GM21515 (cell line): ENCODE measurements around the gene RGS9BP.
"Not testable (repeated sequence)": the region's sequence is repeated elsewhere in the genome, so short reads cannot be mapped to it uniquely, and the experiment has no call there.

ENCODE experiments used
- ATAC-seq: cut with Tn5 transposase; IDR thresholded peaks from one replicate; pipeline ENCODE4 v1.9.1; 2021; ENCODE audit not compliant: unreplicated experiment

The RGS9BP gene

DNA sequence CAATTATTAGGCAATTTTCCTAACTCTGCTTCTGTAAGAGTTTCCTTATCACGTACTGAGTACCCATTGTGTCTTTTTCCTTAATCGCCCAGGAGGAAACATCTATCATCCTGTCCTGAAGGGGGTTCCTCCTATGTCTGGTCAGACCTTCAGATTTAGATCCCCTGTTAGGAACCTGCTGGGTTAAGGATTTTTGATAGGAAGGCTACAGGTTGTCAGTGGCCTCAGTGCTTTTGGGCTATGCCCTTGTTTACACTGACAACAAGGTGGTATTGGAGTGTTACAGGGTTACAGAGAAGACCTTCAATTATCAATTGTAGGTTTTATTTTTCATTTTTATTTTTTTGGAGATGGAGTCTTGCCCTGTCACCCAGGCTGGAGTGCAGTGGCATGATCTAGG lies 19.2 kb downstream of the RGS9BP start:
- not testable (repeated sequence) for ATAC-seq

DNA sequence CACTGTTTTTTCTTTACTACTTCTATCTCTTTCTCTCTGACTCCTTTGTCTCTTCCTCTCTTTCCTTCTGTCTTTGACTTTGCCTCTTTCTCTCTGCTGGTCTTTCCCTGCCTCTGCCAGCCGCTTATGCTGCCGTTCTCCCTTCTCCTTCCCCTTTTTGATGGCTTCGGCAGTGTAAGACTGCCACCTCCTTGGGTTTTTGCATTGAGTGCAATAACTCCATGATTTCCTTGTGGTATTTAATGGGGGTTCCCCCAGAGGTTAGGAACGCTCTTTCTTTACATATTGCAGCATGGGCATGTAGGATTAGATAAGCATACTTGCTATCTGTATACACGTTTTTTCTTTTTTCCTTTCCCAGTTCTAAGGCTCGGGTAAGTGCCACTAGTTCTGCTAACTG lies 19.9 kb downstream of the RGS9BP start:
- ATAC-seq, result not testable (repeated sequence)

DNA sequence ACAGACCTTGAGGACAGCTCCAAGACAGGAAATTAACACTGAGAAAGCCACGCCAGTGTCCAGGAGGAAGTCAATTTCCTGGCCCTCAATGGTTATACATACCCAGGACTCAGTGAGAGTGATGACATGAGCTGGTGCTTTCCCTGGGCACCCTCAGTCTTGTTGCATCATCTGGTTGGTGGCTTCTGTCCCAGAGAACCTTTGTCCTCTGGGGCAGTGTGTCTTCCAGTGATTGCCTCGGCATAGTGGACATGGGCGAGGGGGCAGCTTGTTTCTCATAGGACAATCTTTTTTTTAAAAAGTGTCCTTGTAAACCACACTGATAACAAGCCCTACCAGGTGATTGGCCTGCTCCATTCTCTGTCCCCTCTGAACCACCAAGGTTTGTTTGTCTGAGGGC lies 21.1 kb downstream of the RGS9BP start:
- not testable (repeated sequence) for ATAC-seq

DNA sequence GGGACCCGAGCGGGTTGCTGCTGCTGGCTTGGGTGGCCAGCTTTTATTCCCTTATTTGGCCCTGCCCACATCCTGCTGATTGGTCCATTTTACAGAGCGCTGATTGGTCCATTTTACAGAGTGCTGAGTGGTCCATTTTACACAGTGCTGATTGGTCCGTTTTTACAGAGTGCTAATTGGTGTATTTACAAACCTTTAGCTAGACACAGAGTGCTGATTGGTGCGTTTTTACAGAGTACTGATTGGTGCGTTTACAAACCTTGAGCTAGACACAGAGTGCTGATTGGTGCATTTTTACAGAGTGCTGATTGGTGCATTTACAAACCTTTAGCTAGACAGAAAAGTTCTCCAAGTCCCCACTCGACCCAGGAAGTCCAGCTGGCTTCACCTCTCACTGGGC lies 24.5 kb downstream of the RGS9BP start:
- ATAC-seq, result not testable (repeated sequence)

DNA sequence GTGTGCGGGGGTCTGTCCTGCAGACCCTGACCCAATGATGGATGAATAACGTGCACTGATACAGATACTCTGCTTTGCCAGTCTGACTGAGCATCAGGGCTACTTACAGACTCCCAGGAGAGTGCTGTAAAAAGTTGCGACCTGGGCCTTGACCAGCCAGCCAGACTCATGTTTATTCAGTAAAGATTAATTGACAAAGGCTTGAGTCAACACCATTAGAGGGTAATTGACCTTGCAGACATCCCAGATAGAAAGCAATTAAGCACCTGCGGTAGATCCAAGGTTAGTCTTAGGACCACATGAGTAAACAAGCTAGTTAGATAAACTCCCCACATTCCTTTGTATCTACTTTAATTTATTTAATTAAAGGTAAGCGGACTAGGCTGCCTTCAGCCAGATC lies 26.4 kb downstream of the RGS9BP start:
- no peak for ATAC-seq

DNA sequence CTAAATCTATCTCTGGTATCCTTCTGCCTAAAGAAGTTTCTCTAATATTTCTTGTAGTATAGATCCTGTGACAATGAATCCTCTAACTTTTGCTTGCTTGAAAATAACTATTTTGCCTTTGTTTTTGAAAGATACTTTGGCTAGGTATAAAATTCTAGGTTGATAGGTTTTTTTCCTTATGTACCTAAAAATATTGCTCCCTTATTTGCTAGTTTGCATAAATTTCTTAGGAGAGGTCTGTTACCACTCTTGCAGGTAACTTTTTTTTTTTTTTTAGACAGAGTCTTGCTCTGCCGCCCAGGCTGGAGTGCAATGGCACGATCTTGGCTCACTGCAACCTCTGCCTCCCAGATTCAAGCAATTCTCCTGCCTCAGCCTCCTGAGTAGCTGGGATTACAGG lies 28.4 kb downstream of the RGS9BP start:
- ATAC-seq, result not testable (repeated sequence)

DNA sequence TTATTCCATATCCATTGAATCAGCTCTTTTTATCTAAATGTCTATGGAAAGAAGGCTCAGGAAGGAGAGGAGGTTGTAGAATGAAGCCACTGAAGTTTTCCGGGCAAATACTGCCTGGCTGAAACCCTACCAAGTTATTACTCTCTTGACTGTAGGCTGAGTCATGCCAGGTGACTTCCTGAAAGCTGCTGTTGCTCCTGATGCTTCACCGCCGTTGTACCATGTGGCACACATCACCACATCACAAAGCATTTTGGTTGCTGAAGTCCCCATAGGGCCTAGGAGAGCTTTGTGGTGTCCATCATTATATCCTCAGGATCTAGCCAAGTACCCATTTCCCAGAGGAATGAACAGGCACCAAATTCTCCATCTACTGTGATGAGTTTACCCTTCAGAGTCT lies 32.8 kb downstream of the RGS9BP start:
- no peak for ATAC-seq

DNA sequence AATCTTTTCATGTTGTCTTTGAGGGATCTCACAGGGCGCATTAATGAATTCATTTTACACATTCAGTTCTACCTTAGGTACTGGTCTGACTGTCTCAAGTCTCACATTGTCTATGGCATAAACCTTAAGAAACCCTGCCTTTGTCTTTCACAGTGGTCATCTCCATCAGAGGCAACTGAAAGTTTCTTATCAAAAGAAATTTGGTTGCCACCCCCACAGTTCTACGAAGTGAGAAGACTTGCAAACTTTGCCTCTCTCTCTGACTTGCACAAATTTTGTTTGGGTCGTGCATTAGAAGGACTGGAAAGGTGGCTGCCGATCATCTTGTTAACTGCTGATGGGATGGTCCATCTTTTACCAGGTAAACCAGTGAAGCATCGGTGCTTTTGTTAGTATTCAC lies 33.4 kb downstream of the RGS9BP start:
- no peak for ATAC-seq

DNA sequence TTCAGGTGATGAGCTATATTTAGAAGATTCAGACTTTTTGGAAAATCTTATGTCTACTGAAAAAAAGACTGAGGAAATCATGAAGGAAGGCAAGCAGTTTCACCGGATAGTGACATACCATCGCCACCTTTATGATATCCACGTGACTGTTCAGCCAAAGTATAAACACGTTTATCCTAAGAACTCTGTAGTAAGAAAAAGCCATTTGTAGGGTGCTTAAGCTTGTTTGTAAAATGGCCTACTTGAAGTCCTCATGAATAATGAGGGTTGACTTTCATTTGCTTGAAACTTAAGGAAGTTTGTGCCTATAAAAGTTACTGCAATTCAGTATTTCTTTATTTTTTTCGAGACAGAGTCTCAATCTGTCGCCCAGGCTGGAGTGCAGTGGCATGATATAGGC lies 36.1 kb downstream of the RGS9BP start:
- no peak for ATAC-seq

DNA sequence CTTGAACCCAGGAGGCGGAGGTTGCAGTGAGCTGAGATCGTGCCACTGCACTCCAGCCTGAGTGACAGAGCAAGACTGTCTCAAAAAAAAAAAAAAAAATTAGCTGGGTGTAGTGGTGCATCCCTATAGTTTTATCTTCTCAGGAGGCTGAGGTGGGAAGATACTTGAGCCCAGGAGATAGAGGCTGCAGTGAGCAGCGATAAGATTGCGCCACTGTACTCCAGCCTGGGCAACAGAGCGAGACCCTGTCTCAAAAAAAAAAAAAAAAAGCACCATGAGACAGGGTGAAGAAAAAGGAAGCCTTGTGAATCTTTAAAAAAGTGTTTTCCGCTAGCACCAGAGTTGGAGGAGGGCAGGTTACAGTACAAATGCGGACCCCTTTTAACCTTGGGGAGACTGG lies 40.6 kb downstream of the RGS9BP start:
- not testable (repeated sequence) for ATAC-seq

DNA sequence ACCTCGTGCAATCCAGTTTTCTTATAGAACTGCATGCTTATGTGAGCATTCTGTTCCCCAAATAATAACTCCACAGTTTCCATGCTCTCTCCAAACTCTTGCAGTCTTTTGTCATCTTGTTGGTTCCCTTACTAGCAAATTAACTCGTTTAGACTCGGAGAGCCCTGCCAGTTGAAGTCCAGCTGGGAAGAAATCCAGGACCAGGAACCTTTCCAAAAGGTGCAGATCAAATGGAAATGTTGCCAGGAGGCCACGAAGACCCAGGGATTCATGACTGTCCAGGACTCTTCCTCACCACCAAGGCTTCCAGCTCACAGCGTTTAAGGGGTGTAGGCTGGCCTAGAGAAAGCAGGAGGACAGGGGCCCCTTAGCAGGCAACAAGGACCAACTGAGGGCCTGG lies 41.8 kb downstream of the RGS9BP start:
- no peak for ATAC-seq

DNA sequence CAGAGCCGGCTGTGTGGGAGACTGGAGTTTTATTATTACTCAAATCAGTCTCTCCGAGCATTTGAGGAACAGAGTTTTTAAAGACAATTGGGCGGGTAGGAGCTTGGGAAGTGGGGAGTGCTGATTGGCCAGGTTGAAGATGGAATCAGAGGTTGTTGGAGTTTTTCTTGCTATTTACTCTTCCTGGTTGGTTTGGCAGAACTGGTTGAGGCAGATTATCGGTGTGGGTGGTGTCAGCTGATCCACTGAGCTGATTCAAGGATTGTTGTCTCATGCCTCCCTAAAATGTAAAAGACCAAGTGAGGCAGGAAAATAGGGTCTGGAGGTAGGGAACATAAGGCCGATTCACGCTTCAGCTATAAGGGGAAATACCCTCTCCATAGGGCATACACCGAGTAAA lies 42.6 kb downstream of the RGS9BP start:
- ATAC-seq, result no peak

DNA sequence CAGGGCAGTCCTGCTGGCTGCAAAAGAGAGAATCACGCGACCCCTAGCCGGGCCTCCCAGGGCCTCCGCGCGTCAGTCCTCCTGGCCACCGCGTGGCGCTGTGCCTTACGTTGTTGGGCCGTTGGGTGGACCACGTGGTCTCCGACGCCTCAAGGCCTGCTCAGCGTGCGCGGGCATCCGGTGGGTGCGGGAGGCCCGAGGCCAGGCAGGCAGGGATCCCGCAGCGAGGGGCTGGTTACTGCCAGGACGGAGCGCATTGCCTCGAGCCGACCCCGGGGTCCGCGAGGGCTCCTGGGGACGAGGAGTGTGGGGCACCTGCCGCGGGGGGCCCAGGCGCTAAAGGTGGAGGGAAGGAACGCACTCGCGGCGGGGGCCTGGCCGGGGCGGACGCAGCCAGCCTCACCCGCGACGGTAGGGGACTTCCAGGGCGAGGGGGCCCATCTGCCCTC lies 44.0 kb downstream of the RGS9BP start, which contains the start of gene TDRD12:
Gene TDRD12 (plus strand): TSS at position 157 of the 449 bp plus-strand sequence. CDS start 306 bp downstream, outside the sequence.
- no peak for ATAC-seq

DNA sequence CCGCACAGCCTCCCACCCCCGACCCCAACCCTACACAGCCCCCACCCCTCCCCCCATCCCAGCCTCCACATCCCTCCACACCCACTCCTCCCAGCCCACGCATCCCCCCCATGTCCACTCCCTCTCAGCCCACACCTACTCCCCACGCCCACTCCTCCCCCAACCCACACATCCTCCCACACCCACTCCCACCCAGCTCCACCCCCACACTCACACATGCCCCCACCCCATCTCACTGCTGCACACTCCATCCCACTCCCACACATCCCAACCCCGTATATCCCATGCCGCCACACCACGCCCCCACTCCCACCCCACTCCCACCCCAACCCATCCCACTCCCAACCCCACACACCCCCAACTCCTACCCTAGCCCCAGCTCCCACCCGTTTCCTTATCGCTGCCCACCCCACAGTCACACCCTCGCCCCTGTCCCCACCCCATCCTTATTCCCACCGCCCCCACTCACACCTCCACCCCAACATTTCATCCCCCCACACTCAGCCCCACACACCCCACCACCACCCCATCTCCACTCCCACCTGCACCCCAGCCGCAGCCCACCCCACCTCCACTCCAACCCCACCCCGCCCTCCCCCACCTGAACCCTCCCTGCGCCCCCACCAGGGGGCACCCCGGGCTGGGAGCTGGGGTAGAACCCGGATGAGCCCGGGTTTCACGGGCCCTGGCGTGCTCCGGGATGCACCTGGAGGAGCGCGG lies 44.7 kb downstream of the RGS9BP start:
- no peak for ATAC-seq

DNA sequence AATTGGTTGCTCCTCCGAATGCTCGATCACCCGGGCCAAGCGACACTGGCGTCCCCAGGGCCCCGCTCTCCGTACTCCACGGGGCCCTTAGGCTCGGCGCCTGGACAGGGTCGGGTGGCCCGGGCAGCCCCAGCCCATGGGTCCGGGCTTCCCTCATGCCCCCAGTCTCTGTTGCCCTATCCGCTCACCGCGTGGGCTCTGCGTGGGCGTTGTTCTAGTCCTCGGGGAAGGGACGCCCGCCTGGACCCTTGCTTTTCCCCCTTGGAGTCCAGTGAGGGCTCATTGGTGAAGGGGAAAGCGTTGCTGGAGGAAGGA lies 45.2 kb downstream of the RGS9BP start:
- ATAC-seq, result no peak
